Sigmoid colon (tissue), 7 donors: ENCODE results near the gene FXYD2. TPM values are rescaled to one million over a fixed set of nuclear protein-coding genes. Genes with fewer than 3 reads are reported as not detected.

Experiments used
- DNase-seq: peaks from one replicate; pipeline ENCODE4 v3.0.0-alpha.2; 2019
- H3K27ac ChIP-seq, 4 donors: fragments of 200-600 bp; sonication (generic); one replicate each; pipeline ENCODE4 v1.5.1; 2016 to 2019; ENCODE audit warnings: mild to moderate bottlenecking in 1 of 4
- H3K27me3 ChIP-seq, 3 donors: fragments of 200-600 bp; sonication (generic); one replicate each; pipeline ENCODE4 v1.5.1; 2019; ENCODE audit warnings: mild to moderate bottlenecking in 1 of 3
- H3K36me3 ChIP-seq, 4 donors: fragments of 200-600 bp; sonication (generic); one replicate each; pipeline ENCODE4 v1.5.1; 2016 to 2019
- H3K4me1 ChIP-seq, 4 donors: fragments of 200-600 bp; sonication (generic); one replicate each; pipeline ENCODE4 v1.5.1; 2017 to 2019
- H3K4me3 ChIP-seq, 4 donors: fragments of 200-600 bp; sonication (generic); one replicate each; pipeline ENCODE4 v1.5.1; 2017 to 2019; ENCODE audit warnings: mild to moderate bottlenecking in 2 of 4, moderate library complexity in 1 of 4
- H3K9me3 ChIP-seq, 4 donors: fragments of 200-600 bp in 3 of 4; sonication (generic) in 3 of 4; one replicate each; pipeline versions ENCODE4 v1.5.1 to v1.6.1; 2013 to 2019
- EP300 ChIP-seq, 4 donors: sonication (generic); formaldehyde crosslinking; IDR thresholded peaks; one replicate each; pipeline ENCODE4 v1.6.1; 2017; ENCODE audit warnings: antibody characterized with exemption in 4 of 4
- POLR2A ChIP-seq, 2 donors: fragments of 450-650 bp; IDR thresholded peaks; one replicate each; pipeline ENCODE4 v1.6.1; 2016; ENCODE audit warnings: antibody characterized with exemption in 2 of 2, mild to moderate bottlenecking in 2 of 2, moderate library complexity in 2 of 2
- POLR2AphosphoS5 ChIP-seq, 4 donors: sonication (generic); formaldehyde crosslinking; IDR thresholded peaks; one replicate each; pipeline ENCODE4 v1.6.1; 2017; ENCODE audit warnings: antibody characterized with exemption in 4 of 4
- WGBS, 2 donors: extraction: QIAGEN DNeasy Blood & Tissue Kit; methylation state at CpG; one replicate each; pipeline ENCODE4 v1.1.7; 2013; 5-methylcytosine and 5-hydroxymethylcytosine counted together
- intact Hi-C: fragments of 100-400 bp; cut with DNase I; formaldehyde crosslinking; loops from one replicate; pipeline ENCODE4 v1.15.1; 2023
- polyA plus RNA-seq, 3 donors: library from polyadenylated mRNA; stranded (reverse); fragments of 200-250 nt; gene quantifications; one replicate each; pipeline ENCODE4 v1.2.3, GENCODE V29; 2013
- total RNA-seq, 4 donors: library from RNA; depleted of rRNA; stranded (reverse); fragments of >200 nt; gene quantifications; one replicate each; pipeline ENCODE4 v1.1.0, GENCODE V29; 2016
- TF ChIP-seq, protein P1 (sequence below), 4 experiments: fragments of 450-650 bp in 3 of 4; fragments of 200-600 bp in 1 of 4; IDR thresholded peaks; one replicate each; pipeline ENCODE4 v1.5.1; 2016 to 2019; ENCODE audit warnings: antibody characterized with exemption in 4 of 4, mild to moderate bottlenecking in 3 of 4, moderate library complexity in 2 of 4
- donor health status: healthy with polysubstance abuse.
- donor health status: Bipolar disorder and iron deficiency.
- donor health status: healthy.

Gene FXYD2
- total and polyA plus RNA-seq, 7 donors: 3.2 to 6.6 (median 4.2) TPM; not detected in 1

DNA sequence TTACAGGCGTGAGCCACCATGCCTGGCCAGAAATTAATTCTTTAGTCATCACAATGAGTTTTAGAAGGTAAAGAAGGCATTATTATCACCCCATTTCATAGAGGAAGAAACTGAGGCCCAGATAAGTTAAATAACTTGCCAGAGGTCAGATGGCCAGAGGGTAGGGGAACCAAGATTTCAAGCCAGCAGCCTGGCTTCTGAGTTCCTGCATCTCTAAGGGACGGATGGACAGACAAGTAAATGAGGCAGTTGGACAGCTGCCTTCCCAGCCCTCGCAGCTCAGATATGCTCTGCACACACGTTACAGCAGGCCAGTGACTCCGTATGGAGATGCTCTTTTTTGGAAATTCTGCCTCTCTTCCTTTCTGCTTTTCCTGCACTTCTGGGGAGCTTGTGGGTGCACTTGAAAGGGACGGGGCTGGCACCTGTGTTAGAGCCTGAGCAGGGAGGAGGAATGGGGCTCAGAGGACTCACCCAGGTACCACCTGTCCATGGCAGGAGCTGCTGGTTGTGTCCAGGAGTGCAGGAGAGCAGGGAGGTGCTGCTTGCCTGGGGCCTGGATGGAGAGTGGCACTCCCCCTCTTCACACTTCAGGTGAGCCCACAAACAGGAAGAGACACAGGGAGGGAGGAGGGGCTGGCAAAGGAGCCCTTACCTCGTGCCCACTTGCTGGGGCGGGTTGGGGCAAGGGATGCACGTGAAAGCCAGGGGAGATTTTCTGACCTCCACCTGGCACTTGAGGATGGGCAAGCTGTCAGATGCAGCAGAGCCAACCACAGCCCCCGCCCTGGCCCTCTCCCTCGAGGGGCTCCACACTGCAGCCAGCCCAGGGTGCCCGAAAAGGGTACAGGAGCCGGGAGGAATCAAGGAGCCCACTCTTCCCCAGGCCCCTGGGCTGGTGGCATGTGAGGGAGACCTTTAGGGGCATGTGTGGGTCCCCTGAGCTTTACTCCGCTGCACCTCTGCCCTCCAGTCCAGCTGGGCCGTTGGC, 3.3 kb upstream of the FXYD2 start:
- intact Hi-C loops: no loop called here
- Histone ChIP-seq H3K27ac (peak overlapping the region; percentile 27 to 62 (median 47)), H3K9me3 (no peaks in the 10 kb centered on the region), H3K36me3 (peaks cover 0 to 4% (median 0%) of the 10 kb centered on the region in 4 donors), H3K4me3 (no peak overlapping the region), H3K27me3 (peaks cover 0 to 20% (median 0%) of the 10 kb centered on the region in 3 donors), H3K4me1 (peaks cover 0 to 51% (median 25%) of the 10 kb centered on the region in 4 donors)
- DNase-seq: peak; percentile 55
- TF ChIP-seq POLR2AphosphoS5 (IDR thresholded peaks at IDR 0.05) (no peak), POLR2A (IDR thresholded peaks at IDR 0.05) (no peak), EP300 (IDR thresholded peaks at IDR 0.05) (no peak)
- TF ChIP-seq, protein P1, sequence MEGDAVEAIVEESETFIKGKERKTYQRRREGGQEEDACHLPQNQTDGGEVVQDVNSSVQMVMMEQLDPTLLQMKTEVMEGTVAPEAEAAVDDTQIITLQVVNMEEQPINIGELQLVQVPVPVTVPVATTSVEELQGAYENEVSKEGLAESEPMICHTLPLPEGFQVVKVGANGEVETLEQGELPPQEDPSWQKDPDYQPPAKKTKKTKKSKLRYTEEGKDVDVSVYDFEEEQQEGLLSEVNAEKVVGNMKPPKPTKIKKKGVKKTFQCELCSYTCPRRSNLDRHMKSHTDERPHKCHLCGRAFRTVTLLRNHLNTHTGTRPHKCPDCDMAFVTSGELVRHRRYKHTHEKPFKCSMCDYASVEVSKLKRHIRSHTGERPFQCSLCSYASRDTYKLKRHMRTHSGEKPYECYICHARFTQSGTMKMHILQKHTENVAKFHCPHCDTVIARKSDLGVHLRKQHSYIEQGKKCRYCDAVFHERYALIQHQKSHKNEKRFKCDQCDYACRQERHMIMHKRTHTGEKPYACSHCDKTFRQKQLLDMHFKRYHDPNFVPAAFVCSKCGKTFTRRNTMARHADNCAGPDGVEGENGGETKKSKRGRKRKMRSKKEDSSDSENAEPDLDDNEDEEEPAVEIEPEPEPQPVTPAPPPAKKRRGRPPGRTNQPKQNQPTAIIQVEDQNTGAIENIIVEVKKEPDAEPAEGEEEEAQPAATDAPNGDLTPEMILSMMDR (IDR thresholded peaks at IDR 0.05): no peak
- WGBS, 2 donors: 62 to 80% methylated on average over 15 of the region's 15 CpGs

- WGBS, 2 donors: 68 to 79% methylated on average over 3 of the region's 3 CpGs
- Histone ChIP-seq H3K9me3 (no peaks in the 10 kb centered on the region), H3K27ac (no peak overlapping the region), H3K27me3 (peaks cover 0 to 20% (median 0%) of the 10 kb centered on the region in 3 donors), H3K4me1 (peaks cover 0 to 58% (median 28%) of the 10 kb centered on the region in 4 donors), H3K36me3 (no peaks in the 10 kb centered on the region), H3K4me3 (no peak overlapping the region)
- no peak for TF ChIP-seq POLR2A (IDR thresholded peaks at IDR 0.05)
- TF ChIP-seq EP300 (IDR thresholded peaks at IDR 0.05): no peak
- TF ChIP-seq POLR2AphosphoS5 (IDR thresholded peaks at IDR 0.05): no peak
- TF ChIP-seq, protein P1 (IDR thresholded peaks at IDR 0.05): no peak
- intact Hi-C loops: no loop called here
- DNase-seq: no peak
Measured at GRCh38 chr11:117826832-117827231, 2.3 kb upstream of the FXYD2 start.

DNA sequence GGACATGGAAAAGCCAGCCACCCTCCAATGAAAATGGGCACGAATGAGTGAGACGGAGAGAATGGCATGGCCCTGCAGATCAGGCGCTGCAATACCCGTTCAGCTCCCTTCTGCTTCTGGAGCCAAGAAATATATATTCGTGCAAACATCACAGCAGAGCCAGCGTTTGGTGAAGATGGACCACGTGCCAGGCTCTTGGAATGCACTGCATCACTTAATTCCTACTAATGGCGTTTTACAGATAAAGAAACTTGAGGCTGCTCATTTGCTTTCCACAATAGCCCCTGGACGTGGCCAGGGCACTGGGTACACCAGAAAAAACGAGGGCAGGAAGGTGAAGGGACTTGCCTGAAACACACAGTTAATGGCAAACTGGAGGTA, 1.6 kb upstream of the FXYD2 start:
- H3K4me3 ChIP-seq: no peak overlapping the region
- intact Hi-C loops: no loop called here
- H3K9me3 ChIP-seq: no peaks in the 10 kb centered on the region
- 72 to 79% methylated on average over 10 of the region's 10 CpGs for WGBS, 2 donors
- peaks cover 0 to 55% (median 28%) of the 10 kb centered on the region in 4 donors for H3K4me1 ChIP-seq
- TF ChIP-seq POLR2A (IDR thresholded peaks at IDR 0.05) (no peak), EP300 (IDR thresholded peaks at IDR 0.05) (no peak), POLR2AphosphoS5 (IDR thresholded peaks at IDR 0.05) (no peak)
- TF ChIP-seq, protein P1 (IDR thresholded peaks at IDR 0.05): no peak
- H3K27ac ChIP-seq: no peak overlapping the region
- peaks cover 0 to 18% (median 0%) of the 10 kb centered on the region in 3 donors for H3K27me3 ChIP-seq
- DNase-seq: peak; percentile 46
- no peaks in the 10 kb centered on the region for H3K36me3 ChIP-seq

DNA sequence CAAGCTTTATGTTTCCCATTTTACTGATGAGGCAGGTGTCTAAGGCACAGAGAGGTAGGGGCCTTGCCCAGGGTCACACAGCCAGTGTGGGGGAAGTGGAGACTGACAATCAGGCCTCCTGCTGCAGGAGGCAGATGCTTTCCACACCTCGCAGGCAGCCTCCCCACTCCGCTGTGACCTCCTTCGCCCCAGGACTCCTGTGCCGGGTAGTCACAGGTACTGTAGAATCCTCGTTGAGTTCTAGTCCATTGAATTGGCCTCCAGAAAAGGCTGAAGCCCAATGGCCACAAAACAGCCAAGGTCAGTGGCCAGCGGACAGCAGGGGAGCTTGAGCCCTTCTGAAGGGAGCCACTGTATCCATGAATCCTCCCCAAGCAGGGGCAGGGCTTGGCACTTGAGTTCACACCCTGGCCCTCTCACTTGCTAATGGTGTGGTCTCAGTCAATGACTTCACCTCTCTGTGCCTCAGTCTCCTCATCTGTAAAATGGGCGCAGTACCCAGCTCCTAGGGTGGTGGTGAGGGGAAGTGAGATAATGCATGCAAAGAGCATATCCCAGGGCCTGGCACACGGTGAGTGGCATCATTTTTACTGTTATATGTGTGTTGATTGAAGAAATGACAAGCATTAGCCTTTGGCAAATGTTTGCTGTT, 1.1 kb upstream of the FXYD2 start:
- peak overlapping the region in 3 of 4 donors; percentile 42 to 69 (median 68) for H3K27ac ChIP-seq
- 91 to 93% methylated on average over 8 of the region's 8 CpGs for WGBS, 2 donors
- peak; percentile 53 for DNase-seq
- H3K9me3 ChIP-seq: no peaks in the 10 kb centered on the region
- H3K27me3 ChIP-seq: peaks cover 0 to 13% (median 0%) of the 10 kb centered on the region in 3 donors
- peaks cover 0 to 53% (median 28%) of the 10 kb centered on the region in 4 donors for H3K4me1 ChIP-seq
- H3K4me3 ChIP-seq: no peak overlapping the region
- intact Hi-C loops: no loop called here
- TF ChIP-seq POLR2AphosphoS5 (IDR thresholded peaks at IDR 0.05) (no peak), POLR2A (IDR thresholded peaks at IDR 0.05) (no peak), EP300 (IDR thresholded peaks at IDR 0.05) (no peak)
- TF ChIP-seq, protein P1 (IDR thresholded peaks at IDR 0.05): no peak
- no peaks in the 10 kb centered on the region for H3K36me3 ChIP-seq
